DMS 273 treated with DMSO at 0.1 percent for 48 hours (cell line): ENCODE results near the gene MR1.

Source experiments
- DNase-seq: peaks from one replicate; lab custom pipeline; 2025; lab: John Stamatoyannopoulos, UW

The MR1 gene

DNA sequence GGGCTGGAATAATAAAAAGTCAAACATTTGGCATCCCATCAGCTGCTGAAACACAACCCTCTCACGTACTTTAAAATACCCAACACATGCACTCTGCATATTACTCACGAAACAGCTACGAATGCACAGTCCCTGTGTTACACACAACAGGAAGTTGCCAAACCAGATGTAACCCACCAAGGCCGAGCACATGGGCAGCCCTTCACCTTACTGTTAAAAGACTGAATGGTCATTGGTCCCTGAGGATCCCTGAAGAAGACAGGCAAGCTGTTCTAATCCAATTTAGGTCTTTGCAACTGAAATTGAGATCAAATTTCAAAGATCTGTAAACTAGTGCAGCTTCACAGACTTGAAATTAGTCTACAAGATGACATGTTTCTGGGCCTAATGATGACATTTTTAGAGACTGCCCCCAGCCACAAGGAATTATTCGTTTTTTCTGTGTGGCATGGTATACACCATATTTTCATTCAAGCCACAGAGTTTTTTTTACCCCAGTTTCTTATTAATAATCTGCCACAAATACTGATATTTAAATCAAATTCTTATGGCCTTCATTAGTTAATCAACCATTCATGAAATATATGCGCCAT lies 29.1 kb downstream of the MR1 start:
- peak; percentile 62 for DNase-seq

DNA sequence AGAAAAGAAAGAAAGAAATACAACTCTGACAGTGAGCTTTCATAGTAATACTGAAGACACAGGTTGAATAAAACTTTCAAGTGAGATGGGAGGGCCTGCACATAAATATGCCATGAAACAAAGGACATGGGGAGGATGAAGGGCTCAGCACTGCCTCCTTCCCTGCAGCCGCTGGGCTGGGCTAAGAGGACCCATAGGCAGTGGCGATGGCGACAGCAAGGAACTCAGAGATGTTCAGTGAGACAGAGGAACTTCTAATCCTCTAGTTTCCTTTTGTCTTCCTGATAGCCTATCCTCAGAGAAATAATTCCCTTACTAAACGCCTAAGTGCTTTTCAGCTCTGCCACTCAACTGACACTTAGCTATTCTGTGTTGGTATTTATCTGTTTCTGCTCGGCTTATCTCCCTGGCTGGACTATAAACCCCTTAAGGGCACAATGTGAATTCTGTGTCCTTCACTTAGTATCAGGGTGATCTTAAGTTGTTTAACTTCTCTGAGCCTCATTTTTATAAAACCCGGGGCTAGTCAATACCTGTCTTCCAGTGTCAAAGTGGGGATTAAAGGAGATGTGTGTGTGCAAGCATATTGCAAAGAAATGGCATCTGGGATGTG lies 30.3 kb downstream of the MR1 start:
- DNase-seq = no peak

DNA sequence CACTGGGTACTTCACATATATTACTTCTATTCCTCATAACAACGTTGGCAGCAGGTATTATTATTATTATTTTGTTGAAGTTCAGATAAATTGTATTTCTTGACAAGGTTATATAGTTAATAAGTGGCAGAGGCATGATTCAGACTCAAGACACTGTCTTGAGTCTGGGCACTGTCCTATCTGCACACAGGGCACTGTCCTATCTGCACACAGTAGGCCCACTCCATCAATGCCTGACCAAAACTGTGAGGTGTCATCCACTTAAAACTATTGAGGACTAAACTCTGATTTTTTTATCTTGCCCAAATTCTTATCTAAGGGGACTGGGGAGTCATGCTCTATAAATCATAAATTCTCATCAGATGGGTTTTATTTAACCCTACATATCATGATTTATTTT lies 30.9 kb downstream of the MR1 start:
- DNase-seq = no peak

DNA sequence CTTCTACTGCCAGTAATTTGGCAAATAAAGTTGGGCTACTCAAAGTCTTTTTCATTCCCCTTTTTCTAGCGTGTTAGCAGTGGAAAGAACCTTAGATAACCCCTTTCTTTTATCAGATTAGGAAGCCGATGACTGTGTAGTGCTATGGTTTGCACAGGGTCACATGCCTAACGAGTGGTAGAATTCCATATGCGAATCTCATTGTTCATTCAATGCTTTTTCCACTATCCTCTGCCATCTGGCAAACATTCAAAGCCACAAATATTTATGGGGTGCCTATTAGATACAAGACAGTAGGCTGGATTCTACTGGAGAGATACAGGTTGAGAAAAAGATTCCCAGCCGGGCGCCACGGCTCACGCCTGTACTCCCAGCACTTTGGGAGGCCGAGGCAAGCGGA lies 39.9 kb downstream of the MR1 start:
- DNase-seq = peak; percentile 74

DNA sequence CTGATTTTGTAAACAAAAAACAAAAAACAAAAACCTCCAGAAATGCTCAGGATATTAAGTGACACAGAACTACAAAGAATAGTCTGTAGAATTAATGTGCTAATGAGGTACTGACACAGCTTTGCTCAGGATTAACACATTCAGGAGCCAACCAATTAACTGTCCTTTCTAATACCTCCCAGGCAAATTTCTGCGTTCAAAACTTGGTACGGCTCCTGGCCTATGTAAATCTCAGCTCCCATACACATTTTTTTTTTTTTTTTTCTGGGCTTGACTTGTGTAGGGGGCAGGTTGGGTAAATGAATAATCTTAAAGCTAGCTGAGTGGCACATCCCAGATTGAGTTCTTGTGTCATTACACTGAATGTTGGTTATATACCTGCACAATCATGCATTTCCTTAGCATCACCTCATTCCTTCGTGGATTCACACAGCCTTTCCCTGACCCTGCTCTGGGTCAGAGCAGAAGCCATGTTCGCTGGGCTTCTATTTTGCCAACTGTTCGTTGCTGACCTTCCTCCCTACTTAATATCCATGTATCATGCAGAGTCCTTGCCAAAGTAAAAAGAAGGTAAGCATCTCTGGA lies 42.1 kb downstream of the MR1 start:
- DNase-seq = no peak

DNA sequence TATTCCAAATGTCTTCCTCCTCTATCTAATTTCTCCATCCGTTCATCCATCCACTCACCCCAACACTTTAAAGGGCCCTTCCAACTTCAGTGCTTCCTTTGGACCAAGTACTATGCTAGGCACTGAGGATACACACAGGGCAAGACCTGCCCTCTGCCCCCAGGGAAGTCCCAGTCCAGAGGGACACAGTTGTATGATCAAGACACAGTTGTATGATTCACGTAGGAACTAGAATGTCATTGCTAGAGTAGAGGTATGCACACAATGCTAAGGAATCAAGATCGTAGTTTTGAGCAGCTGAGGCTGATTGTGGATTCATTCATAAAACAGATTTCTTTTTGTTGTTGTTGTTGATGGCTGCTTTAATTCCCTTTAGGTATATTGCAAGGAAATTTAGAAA lies 43.1 kb downstream of the MR1 start:
- no peak for DNase-seq

DNA sequence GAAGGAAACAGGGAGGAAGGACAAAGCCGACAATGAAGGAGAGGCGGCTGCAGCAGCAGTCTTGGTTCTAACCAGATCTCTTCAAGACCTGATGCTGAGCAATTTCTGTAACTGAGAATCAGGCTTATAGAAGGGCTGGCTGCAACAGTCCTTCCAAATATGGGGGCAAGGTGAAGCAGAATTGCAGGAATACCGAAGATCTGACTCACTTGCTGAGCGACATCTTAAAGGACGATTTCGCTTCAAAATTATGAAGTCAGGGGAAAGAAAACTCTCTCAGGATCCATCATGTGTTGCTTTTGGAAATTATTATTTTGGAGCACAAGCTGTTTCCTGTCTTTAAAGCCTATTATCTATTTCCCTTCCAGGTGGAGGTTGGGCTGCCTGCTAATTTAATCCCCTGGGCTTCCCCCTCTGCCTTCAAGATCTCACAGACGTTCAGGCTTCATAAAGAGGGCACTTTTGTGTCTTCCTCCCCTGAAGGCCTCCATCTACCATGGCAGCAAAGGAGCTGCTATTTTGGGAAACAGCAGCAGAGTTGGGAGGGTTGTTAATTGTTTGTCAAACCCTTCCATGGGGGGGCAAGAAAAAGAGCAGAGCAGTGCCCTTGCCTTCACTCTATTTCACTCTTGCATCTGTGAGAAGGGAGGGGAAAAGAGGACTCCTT lies 43.9 kb downstream of the MR1 start:
- no peak for DNase-seq

DNA sequence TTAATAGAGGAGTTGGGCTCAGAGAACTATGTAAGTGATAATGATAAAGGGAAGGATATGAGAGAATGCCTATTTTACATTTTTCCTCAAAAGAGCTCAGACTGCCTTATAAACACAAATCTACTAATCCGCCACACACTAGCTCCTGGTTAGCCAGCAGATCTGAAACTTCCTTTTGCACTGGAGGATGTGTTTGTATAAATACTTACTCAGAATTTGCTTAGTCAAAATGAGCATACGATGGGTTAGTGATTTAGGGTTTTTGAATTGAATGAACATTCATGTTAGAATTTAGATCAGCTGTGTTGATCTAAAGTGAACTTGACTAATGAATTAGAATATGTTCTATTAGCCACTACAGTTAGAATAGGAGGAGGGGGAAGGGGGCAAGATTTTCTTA lies 45.6 kb downstream of the MR1 start:
- no peak for DNase-seq

DNA sequence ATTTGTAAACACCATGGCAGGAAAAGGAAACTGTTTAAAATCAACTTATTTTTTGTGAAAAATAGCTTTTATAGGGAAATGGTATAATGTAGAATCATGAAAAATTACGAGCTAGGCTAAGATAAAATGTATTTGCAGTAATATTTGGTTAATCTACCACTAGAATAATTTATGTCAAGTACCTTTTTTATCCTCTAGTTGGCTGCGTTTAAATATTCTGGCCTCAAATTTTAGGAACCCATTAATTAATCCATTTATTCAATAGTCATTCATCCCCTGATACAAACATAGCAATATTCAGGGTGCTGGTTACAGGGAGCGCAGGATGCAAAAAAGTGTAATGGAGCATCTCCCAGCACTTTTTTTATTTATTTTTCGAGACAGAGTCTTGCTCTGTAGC lies 46.1 kb downstream of the MR1 start:
- no peak for DNase-seq

DNA sequence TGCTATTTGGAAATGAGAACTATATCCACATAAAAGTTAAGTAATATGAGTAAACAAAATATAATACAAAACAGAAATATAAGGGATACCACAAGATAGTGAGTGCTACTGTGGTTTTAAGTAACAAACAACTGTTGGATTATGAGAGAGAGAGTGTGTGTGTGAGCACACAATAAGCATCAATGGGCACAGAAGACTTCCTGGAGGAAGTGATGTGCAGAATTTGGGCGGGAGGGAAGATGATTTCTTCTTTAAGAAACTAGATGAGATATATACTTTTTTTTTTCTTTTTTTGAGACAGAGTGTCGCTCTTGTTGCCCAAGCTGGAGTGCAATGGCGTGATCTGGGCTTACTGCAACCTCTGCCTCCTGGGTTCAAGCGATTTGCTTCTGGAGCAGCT lies 46.8 kb downstream of the MR1 start:
- no peak for DNase-seq

DNA sequence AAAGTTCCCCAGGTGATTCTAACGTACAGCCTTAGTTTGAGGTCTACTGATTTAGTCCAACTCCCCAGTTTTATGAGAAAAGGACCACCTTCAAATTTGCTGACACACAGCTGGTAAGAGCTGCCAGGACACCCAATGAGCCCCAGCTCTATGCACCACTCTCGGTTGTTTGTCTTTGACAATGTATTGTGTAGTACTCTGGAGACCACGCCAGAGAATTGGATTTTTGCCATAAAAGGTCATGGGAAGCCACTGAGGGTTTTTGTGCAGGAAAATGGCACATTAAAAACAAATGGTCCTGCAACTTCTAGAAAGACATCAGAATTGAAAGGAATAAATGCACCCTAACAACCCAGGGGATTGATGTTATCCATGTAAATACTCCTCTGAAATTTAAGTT lies 47.6 kb downstream of the MR1 start:
- no peak for DNase-seq

DNA sequence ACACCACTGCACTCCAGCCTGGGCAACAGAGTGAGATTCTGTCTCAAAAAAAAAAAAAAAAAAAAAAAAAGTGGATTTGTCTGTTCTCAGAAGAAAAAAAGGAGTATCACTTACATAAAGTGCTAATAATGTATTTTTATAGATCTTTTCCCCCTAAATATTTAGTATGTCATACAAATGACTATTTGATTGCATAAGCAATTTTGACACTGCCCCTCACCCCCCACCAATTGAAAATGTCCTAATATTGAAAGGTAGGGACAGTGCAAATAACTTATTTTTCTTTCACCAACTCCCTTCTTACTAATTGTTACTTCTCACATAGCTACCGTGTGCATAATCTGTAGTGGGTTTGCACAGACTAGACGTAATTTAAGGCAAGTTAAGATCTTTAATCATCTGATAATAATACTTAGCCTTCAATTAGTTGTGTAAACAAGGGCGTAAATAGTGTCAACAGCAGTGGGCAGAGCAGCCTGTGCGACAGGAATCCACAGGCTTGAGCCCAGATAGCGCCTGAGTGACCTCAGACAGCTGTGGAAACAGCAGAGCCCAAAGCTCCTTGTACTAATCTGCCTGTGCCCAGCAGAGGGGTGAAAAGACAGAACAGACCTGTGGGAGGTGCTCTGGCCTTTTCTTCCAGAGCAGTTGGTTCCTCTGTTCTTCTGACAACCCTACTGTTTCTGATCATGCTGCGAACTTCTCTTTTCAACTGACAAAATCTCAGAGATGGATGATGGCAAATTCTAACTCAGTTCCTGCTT lies 50.2 kb downstream of the MR1 start:
- peak; percentile 60 for DNase-seq

DNA sequence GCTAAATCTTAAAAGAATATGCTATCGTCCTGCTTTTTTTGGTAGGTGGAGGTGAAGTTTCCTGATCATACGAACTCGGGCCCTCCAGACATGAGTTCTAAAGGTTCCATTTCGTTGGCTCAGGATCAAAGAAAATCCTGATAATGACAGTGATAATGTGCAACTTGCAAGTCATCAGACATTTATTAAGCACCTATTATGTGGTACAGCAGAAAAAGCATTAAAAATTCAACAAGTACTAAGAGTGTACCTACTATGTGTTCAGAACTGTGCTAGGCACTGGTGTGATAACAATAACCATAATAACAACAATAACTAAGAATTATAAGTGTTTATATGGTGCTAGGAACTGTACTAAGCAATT lies 50.8 kb downstream of the MR1 start:
- no peak for DNase-seq

DNA sequence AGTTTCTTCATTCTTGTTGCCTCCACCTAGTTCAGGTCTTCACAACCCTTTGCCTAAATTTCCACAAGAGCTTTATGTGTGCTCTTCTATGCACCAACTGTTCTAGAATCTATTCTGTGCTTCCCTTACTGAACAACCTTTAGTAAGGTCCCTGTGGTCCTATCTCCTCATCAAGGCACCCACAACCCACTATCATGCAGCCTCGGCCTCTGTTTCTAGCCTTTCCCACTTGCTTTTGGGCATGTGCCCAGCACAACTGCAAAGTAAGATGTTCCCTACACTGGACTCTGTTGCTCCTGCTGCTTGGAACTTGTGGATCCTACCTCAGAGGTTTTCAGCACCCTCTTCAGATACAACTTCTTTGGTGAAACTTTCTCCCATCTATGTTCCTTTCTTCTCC lies 52.3 kb downstream of the MR1 start:
- DNase-seq = no peak

DNA sequence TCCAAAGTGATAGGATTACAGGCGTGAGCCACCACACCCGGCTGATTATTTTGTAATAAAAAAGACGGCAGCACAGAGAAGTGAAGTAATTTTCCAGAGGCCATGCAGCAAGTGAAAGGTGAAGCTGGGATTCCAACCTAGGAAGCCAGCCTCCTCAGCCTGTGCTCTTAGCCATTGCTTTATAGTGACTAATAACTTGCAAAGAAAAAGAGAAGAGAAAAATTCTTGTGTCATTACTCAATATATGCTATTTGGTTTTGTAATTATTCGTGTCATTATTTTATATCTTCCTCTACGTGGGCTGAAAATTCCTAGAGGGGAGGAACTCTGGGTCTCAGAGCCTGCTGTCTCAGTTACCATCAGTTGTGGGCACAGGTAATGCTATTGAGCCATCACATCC lies 53.1 kb downstream of the MR1 start:
- no peak for DNase-seq

DNA sequence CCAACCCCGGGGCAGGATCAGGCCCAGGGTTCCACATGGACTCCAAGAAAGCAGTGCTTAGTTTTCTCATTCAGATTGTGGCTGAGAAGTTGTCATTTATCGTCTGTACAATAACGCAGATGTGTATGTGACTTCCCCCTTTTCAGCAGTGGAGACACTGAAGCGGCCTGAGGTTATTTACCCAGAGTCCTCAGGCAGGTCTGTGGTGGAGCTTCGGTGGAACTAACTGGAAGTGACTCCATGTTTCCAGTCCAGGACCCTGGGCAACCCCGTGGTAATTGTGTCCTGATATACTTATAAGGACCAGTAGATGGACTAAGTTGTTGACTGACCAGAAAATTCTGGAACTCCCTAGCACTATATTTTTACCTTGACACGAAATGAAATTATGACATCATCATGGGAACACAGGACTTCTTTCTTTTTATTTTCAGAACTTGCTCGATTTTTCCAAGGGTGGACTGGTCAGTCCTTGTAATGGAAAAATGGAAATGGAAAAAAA lies 53.7 kb downstream of the MR1 start:
- no peak for DNase-seq

DNA sequence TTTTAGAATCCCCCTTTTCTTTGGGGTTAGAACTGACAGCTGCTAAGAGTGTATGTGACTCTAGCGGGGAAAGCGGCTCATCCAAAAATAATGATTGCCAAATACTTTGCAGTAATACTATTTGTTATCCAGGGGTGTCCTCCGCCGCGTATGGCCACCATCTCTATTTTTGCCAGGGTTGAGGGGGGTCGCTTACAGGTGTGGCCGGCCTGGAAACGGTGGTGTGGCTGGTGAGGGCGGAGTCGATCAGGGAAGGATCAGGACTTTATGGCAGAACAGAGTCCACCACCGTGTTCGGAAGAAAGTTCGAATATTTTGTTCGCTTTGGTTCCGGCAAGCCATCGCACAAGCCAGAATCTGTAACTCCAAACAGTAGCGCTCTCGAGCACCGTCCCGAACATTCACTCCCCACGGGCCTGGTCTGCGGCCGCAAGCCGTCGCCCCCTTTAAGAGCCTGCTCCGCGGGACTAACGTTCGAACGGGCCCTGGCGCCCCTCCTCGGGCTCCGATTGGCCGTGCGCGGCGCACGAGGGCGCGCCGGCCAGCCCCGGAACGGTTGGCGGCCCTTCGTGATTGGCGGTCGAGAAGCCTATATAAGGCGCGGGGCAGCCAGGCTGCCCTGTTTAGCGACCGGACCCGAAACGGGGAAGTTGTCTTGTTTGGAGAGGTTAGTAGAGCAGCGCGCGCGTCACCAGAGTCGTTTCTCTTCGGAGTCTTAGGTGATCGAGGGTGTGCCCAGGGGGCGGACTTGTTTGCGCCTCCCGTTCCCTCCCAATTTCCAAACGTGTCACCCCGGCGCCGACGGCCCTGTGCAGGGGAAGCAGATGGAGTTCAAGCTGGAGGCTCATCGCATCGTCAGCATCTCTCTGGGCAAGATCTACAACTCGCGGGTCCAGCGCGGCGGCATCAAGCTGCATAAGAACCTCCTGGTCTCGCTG lies 54.6 kb downstream of the MR1 start, which contains the start of gene IER5:
TSS of gene IER5 (plus strand) at position 622 of the 938 bp plus-strand sequence. CDS start at position 825, 203 bp downstream.
- DNase-seq = peak; percentile 95

DNA sequence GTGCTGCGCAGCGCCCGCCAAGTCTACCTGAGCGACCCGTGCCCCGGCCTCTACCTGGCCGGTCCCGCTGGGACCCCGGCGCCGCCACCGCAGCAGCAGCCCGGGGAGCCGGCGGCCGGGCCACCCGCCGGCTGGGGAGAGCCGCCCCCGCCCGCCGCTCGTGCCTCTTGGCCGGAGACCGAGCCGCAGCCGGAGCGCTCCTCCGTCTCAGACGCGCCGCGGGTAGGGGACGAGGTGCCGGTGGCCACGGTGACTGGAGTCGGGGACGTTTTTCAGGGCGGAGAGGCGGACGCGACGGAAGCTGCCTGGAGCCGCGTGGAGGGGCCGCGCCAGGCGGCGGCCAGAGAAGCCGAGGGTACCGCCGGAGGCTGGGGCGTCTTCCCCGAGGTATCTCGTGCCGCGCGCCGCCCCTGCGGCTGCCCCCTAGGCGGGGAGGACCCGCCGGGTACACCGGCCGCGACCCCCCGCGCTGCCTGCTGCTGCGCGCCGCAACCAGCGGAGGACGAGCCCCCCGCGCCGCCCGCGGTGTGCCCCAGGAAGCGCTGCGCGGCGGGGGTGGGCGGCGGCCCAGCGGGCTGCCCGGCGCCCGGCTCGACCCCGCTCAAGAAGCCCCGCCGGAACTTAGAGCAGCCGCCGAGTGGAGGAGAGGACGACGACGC lies 55.4 kb downstream of the MR1 start:
- no peak for DNase-seq

DNA sequence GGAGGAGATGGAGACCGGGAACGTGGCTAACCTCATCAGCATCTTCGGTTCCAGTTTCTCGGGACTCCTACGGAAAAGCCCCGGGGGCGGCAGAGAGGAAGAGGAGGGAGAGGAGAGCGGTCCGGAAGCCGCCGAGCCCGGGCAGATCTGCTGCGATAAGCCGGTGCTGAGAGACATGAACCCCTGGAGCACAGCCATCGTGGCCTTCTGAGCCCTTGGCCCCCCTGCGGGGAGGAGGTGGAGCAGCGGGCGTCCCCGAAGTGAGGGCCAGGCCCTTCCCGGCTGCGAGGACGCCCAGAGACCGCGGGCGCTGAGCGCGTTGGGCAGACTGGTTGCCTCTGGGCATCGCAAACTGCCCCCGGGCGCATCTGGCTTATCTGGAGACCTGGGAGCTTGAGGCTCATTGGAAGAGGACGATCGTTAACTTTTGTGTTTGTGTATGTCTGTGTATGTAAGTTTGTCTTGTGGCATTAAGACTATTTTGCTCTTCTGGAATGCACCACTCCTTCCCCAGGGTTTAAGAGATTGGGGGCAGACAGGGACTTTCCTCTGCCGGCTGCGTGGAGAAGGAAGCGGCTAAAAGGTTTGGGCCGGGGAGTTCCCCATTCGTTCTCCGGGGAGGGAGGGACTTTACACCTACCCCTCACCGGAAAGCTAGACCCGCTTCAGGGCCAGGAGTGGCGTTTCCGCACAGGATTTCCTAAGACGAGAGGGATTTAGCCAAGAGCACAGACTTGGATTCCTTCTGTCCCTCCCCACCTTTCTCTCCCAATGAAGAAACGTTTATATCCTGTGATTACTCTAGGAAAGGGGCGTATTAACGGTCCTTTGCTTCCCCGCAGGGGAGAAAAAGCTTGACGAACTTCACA lies 56.1 kb downstream of the MR1 start:
- no peak for DNase-seq

DNA sequence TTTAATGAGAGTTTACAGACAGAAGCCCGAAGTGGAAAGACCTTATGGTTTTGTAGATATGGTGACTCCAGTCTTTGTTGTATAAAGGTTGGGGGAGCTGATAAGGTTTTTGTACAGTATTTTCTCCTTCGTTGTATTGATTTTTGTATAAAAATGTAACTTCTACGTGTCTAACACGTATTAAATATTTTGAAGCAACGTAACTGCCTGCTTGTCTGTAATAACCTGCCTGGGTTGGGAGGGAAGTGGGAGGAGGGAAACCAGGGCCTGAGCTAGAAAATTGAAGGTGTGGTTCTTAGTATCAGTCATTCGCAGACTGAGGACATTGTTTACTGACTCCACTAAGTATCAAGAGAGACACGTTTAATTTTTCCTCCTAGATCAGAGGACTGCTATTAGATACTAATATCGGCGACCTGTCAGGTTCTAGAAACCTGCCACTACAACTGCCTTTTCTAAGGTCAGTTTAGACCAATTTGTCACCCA lies 56.9 kb downstream of the MR1 start:
- no peak for DNase-seq
